SK-N-MC (cell line): ENCODE results near the gene TBX2.

Source experiments
- EZH2 ChIP-seq: fragments of 200-600 bp; sonication (generic); IDR thresholded peaks from one replicate; pipeline ENCODE4 v1.6.1; 2017; ENCODE audit warnings: antibody characterized with exemption
- FOXP2 ChIP-seq: optimal IDR thresholded peaks from 2 replicates; pipeline ENCODE3; 2011; ENCODE audit warnings: mild to moderate bottlenecking, moderate library complexity; ENCODE audit not compliant: insufficient read depth; ENCODE audit errors: extremely low read length, control extremely low read depth
- POLR2AphosphoS5 ChIP-seq: IDR thresholded peaks from 2 replicates; pipeline ENCODE4 v1.6.1; 2012; ENCODE audit warnings: mild to moderate bottlenecking, low read depth, low read length, borderline replicate concordance

DNA sequence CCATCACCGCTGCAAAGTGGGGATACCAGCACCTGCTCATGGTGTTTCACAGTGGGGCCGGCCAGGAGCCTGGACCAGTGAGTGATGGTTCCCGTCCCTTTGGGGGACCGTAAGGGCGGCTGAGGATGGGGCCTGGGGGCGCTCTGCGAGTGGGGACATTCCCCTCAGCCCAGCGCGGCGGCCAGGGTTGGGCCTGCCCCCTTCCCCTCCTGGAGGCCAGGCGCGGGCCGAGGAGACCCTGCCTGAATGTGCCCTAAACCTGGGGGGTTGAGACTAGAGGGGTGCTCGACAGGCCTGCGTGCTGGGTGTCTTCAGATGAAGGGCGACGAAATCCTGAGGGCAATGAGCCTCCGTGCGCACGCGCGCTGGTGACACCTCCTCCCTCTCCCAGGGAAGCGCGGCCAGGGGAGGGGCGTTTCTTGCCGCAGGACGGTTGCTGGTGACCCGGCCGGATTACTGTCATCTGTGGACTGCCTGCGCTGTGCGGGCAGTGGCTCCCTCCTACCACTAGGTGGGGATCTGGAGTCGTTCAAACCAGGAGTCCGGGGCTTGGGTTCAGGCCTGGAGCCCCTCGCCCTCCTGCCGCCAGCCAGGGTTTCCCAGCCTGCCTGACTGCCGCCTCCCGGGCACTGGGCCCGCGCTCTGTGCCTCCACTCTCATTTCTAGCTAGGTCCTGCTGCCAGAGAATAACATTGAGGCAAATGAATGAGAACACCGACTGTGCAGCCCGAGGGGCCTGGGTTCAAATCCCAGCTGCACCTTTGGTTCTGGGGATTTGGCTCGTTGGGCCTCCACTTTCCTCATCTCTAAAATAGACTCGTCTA, 17.1 kb downstream of the TBX2 start:
- no peak for TF ChIP-seq EZH2
- TF ChIP-seq POLR2AphosphoS5, result no peak
- TF ChIP-seq FOXP2, result no peak
